Thyroid gland (tissue), 4 donors: ENCODE measurements around the gene ZFYVE26. TPM values are rescaled to one million over a fixed set of nuclear protein-coding genes. Genes with fewer than 3 reads are reported as not detected.

Source experiments
- DNase-seq, 2 donors: peaks; one replicate each; pipeline ENCODE4 v3.0.0-alpha.2; 2019
- H3K27ac ChIP-seq, 3 donors: fragments of 200-600 bp; sonication (generic); 1 replicate in 2 of 3; 2 replicates in 1 of 3; pipeline ENCODE4 v1.5.1; 2016 to 2019; ENCODE audit warnings: mild to moderate bottlenecking in 1 of 3, moderate library complexity in 1 of 3
- H3K27me3 ChIP-seq: fragments of 200-600 bp; sonication (generic); one replicate; pipeline ENCODE4 v1.5.1; 2019
- H3K36me3 ChIP-seq, 2 donors: fragments of 200-600 bp; sonication (generic); one replicate each; pipeline ENCODE4 v1.5.1; 2016 to 2019
- H3K4me1 ChIP-seq, 2 donors: fragments of 200-600 bp; sonication (generic); one replicate each; pipeline ENCODE4 v1.5.1; 2017 to 2019
- H3K4me3 ChIP-seq, 3 donors: fragments of 200-600 bp; sonication (generic); replicated peaks in 1 of 3; 1 replicate in 2 of 3; 2 replicates in 1 of 3; pipeline ENCODE4 v1.5.1; 2016; ENCODE audit warnings: mild to moderate bottlenecking in 1 of 3
- H3K9me3 ChIP-seq: fragments of 200-600 bp; sonication (generic); one replicate; pipeline ENCODE4 v1.5.1; 2017
- CTCF ChIP-seq, 6 experiments: fragments of 200-600 bp in 3 of 6; fragments of 450-650 bp in 3 of 6; sonication (generic) in 3 of 6; IDR thresholded peaks; one replicate each; pipeline ENCODE4 v1.5.1; 2016 to 2019; ENCODE audit warnings: antibody characterized with exemption in 6 of 6, mild to moderate bottlenecking in 2 of 6, inconsistent platforms in 1 of 6, moderate library complexity in 1 of 6
- POLR2A ChIP-seq, 2 donors: fragments of 450-650 bp; IDR thresholded peaks; one replicate each; pipeline ENCODE4 v1.6.1; 2017; ENCODE audit warnings: antibody characterized with exemption in 2 of 2, mild to moderate bottlenecking in 2 of 2, moderate library complexity in 1 of 2
- WGBS, 2 donors: methylation state at CpG; one replicate each; pipeline ENCODE4 v1.1.5; 2017; 5-methylcytosine and 5-hydroxymethylcytosine counted together
- intact Hi-C: fragments of 100-400 bp; cut with DNase I; formaldehyde crosslinking; loops from one replicate; pipeline ENCODE4 v1.15.1; 2023
- total RNA-seq, 4 donors: library from RNA; depleted of rRNA; stranded (reverse); fragments of >200 nt; gene quantifications; one replicate each; pipeline ENCODE4 v1.2.3, GENCODE V29; 2016

The ZFYVE26 gene
- total RNA-seq, 4 donors from 2014 or later: 21.5 to 49.7 (median 37.1) TPM

DNA sequence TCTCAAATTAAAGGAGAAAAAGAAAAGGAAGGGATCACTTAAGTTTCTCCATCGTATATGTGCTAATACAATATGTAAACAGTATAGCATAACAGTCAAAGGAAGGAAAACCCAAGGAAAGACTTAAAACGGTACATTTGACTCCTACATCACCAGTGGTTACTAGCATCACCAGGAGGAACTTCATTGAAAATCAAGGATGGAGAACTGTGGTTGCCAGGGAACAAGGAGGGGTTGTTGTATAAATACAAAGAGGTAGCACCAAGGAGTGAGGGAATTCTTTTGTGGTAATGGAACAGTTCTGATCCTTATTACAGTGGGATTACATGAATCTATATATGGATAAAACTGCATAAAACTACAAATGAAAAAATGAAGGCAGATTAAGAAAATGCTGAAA, 1.6 kb downstream of the ZFYVE26 start:
- Histone ChIP-seq H3K4me1 (peaks cover 11% of the 10 kb centered on the region in 2 donors), H3K27me3 (no peaks in the 10 kb centered on the region), H3K36me3 (peaks cover 11 to 24% of the 10 kb centered on the region in 2 donors), H3K27ac (no peak overlapping the region), H3K4me3 (no peak overlapping the region), H3K9me3 (no peaks in the 10 kb centered on the region)
- intact Hi-C loops: no loop called here
- DNase-seq: no peak
- TF ChIP-seq CTCF (IDR thresholded peaks at IDR 0.05): no peak
- no peak for TF ChIP-seq POLR2A (IDR thresholded peaks at IDR 0.05)
- 81 to 82% methylated on average over 2 of the region's 2 CpGs for WGBS, 2 donors

- TF ChIP-seq POLR2A (IDR thresholded peaks at IDR 0.05) (no peak), CTCF (IDR thresholded peaks at IDR 0.05) (no peak)
These were observed 10.1 kb downstream of the ZFYVE26 start for GRCh38 chr14:67806246-67806645.

GRCh38 chr14:67800743-67801142, 15.6 kb downstream of the ZFYVE26 start:
- intact Hi-C loops: no loop called here
- WGBS, 2 donors: 95% methylated on average over 4 of the region's 4 CpGs
- Histone ChIP-seq H3K4me3 (no peak overlapping the region), H3K27ac (no peak overlapping the region), H3K9me3 (no peaks in the 10 kb centered on the region), H3K4me1 (no peaks in the 10 kb centered on the region), H3K36me3 (peaks cover 69 to 73% of the 10 kb centered on the region in 2 donors), H3K27me3 (no peaks in the 10 kb centered on the region)
- no peak for TF ChIP-seq CTCF (IDR thresholded peaks at IDR 0.05)
- TF ChIP-seq POLR2A (IDR thresholded peaks at IDR 0.05): no peak
- DNase-seq: no peak

More at GRCh38 chr14:67806246-67806645, 10.1 kb downstream of the ZFYVE26 start:
- no peak for DNase-seq
- Histone ChIP-seq H3K9me3 (no peaks in the 10 kb centered on the region), H3K4me3 (no peak overlapping the region), H3K36me3 (peaks cover 76 to 80% of the 10 kb centered on the region in 2 donors), H3K27ac (no peak overlapping the region), H3K4me1 (no peaks in the 10 kb centered on the region), H3K27me3 (no peaks in the 10 kb centered on the region)
- WGBS, 2 donors: 74 to 75% methylated on average over 3 of the region's 3 CpGs
- intact Hi-C loops: no loop called here

- no peaks in the 10 kb centered on the region for H3K27me3 ChIP-seq
- intact Hi-C loops: no loop called here
- no peak overlapping the region for H3K27ac ChIP-seq
- no peaks in the 10 kb centered on the region for H3K4me1 ChIP-seq
- H3K9me3 ChIP-seq: no peaks in the 10 kb centered on the region
- 87 to 98% methylated on average over 20 of the region's 20 CpGs for WGBS, 2 donors
- TF ChIP-seq POLR2A (IDR thresholded peaks at IDR 0.05): no peak
- TF ChIP-seq CTCF (IDR thresholded peaks at IDR 0.05): no peak
- H3K36me3 ChIP-seq: peaks cover 57 to 64% of the 10 kb centered on the region in 2 donors
- no peak overlapping the region for H3K4me3 ChIP-seq
- DNase-seq: no peak
These were observed 17.7 kb downstream of the ZFYVE26 start for GRCh38 chr14:67798731-67799130.

- H3K27ac ChIP-seq: no peak overlapping the region
- 91 to 100% methylated on average over 1 of the region's 1 CpG for WGBS, 2 donors
- no peaks in the 10 kb centered on the region for H3K27me3 ChIP-seq
- no peaks in the 10 kb centered on the region for H3K9me3 ChIP-seq
- H3K4me3 ChIP-seq: no peak overlapping the region
- peaks cover 59 to 86% of the 10 kb centered on the region in 2 donors for H3K36me3 ChIP-seq
- intact Hi-C loops: no loop called here
- no peak for DNase-seq
- H3K4me1 ChIP-seq: no peaks in the 10 kb centered on the region
- TF ChIP-seq CTCF (IDR thresholded peaks at IDR 0.05) (no peak), POLR2A (IDR thresholded peaks at IDR 0.05) (no peak)
These were observed 28.7 kb downstream of the ZFYVE26 start for GRCh38 chr14:67787673-67788072.
